GM20000 (cell line): ENCODE results near the gene GPER1.

Experiments
- DNase-seq: peaks from one replicate; pipeline ENCODE4 v3.0.0; 2012; ENCODE audit warnings: low spot score
- CTCF ChIP-seq: IDR thresholded peaks from 2 replicates; pipeline ENCODE4 v1.5.1; 2012; ENCODE audit warnings: mild to moderate bottlenecking, control low read depth; ENCODE audit errors: extremely low read depth, missing control alignments

GPER1 gene

GRCh38 chr7:1121886-1122831 is 34.2 kb downstream of the GPER1 start:
- no peak for TF ChIP-seq CTCF
- no peak for DNase-seq

- no peak for DNase-seq
- no peak for TF ChIP-seq CTCF
Observed at GRCh38 chr7:1122832-1123501, 35.1 kb downstream of the GPER1 start.

GRCh38 chr7:1123715-1124114 is 35.8 kb downstream of the GPER1 start:
- no peak for DNase-seq
- no peak for TF ChIP-seq CTCF

GRCh38 chr7:1124164-1124563 is 36.3 kb downstream of the GPER1 start:
- TF ChIP-seq CTCF: no peak
- no peak for DNase-seq

GRCh38 chr7:1124816-1125602 is 37.1 kb downstream of the GPER1 start:
- no peak for DNase-seq
- no peak for TF ChIP-seq CTCF

GRCh38 chr7:1125603-1125969 is 37.7 kb downstream of the GPER1 start:
- no peak for DNase-seq
- no peak for TF ChIP-seq CTCF
